ENCODE measurements around the gene GJE1. TPM values are rescaled to one million over a fixed set of nuclear protein-coding genes. Genes with fewer than 3 reads are reported as not detected.

GJE1 gene
- total and polyA plus RNA-seq, 10 of the 15 experiments (the other 5 are each of a cell fraction or from before 2014, with no cell fraction given): not detected

GRCh38 chr6:142118328-142118727 is 14.4 kb upstream of the GJE1 start (continued):
- TF ChIP-seq, protein P1, sequence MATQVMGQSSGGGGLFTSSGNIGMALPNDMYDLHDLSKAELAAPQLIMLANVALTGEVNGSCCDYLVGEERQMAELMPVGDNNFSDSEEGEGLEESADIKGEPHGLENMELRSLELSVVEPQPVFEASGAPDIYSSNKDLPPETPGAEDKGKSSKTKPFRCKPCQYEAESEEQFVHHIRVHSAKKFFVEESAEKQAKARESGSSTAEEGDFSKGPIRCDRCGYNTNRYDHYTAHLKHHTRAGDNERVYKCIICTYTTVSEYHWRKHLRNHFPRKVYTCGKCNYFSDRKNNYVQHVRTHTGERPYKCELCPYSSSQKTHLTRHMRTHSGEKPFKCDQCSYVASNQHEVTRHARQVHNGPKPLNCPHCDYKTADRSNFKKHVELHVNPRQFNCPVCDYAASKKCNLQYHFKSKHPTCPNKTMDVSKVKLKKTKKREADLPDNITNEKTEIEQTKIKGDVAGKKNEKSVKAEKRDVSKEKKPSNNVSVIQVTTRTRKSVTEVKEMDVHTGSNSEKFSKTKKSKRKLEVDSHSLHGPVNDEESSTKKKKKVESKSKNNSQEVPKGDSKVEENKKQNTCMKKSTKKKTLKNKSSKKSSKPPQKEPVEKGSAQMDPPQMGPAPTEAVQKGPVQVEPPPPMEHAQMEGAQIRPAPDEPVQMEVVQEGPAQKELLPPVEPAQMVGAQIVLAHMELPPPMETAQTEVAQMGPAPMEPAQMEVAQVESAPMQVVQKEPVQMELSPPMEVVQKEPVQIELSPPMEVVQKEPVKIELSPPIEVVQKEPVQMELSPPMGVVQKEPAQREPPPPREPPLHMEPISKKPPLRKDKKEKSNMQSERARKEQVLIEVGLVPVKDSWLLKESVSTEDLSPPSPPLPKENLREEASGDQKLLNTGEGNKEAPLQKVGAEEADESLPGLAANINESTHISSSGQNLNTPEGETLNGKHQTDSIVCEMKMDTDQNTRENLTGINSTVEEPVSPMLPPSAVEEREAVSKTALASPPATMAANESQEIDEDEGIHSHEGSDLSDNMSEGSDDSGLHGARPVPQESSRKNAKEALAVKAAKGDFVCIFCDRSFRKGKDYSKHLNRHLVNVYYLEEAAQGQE (IDR thresholded peaks at IDR 0.05; ENCODE audit: low read depth, low read length): no peak
- no peak for TF ChIP-seq YY1 (IDR thresholded peaks at IDR 0.05; ENCODE audit: low read depth, low read length)
- no peak for TF ChIP-seq ZSCAN29 (IDR thresholded peaks at IDR 0.05)
- no peak for TF ChIP-seq BRCA1 (IDR thresholded peaks at IDR 0.05; ENCODE audit: low read depth, low read length)
- no peak for TF ChIP-seq ZNF217 (IDR thresholded peaks at IDR 0.05)

GRCh38 chr6:142118925-142119324 is 13.8 kb upstream of the GJE1 start:
- SMC1A ChIA-PET (ENCODE audit: uncharacterized antibody, unreplicated experiment): interaction anchor here (1.3 kb wide), 1 partner anchor 129 kb away, joined by 3 read pairs; no protein-coding TSS in a partner anchor
- Histone ChIP-seq H3K27ac (ENCODE audit: control insufficient read depth, insufficient read depth) (no peak overlapping the region), H2AFZ (ENCODE audit: control insufficient read depth, low read depth, low read length) (no peak overlapping the region), H3K79me2 (ENCODE audit: control insufficient read depth, insufficient read depth, low read length) (no peaks in the 10 kb centered on the region), H3K36me3 (ENCODE audit: control insufficient read depth in 2 of 2, insufficient read depth in 2 of 2, low read length in 1 of 2) (no peaks in the 10 kb centered on the region), H3K27me3 (replicated peaks in 1 of 2; ENCODE audit: control insufficient read depth in 2 of 2, insufficient read depth in 2 of 2, low read length in 1 of 2) (no peaks in the 10 kb centered on the region), H4K20me1 (ENCODE audit: control insufficient read depth, insufficient read depth) (no peaks in the 10 kb centered on the region), H3K4me2 (ENCODE audit: control insufficient read depth, insufficient read depth) (no peak overlapping the region), H3K4me3 (no peak overlapping the region), H3K4me1 (ENCODE audit: control insufficient read depth, insufficient read depth, low read length) (no peaks in the 10 kb centered on the region), H3K9me3 (replicated peaks; ENCODE audit: control insufficient read depth, insufficient read depth, low read length) (no peaks in the 10 kb centered on the region), H3K9ac (ENCODE audit: control insufficient read depth, insufficient read depth, low read length) (no peak overlapping the region)
- POLR2A ChIA-PET: no interaction called here
- intact Hi-C loops (cut with micrococcal nuclease; ENCODE audit: unreplicated experiment) (no loop called here), in situ Hi-C loops (cut with MboI) (loop anchor here (5.0 to 10.0 kb wide), 2 partner anchors 132 to 444 kb away; no protein-coding TSS in a partner anchor)
- WGBS (ENCODE audit: insufficient coverage, insufficient replicate concordance, low lambda C conversion rate, missing lambda C conversion rate): 97% methylated on average over 2 of the region's 2 CpGs
- DNase-seq (ENCODE audit: low read depth, low spot score) (no peak), FAIRE-seq (no peak), ATAC-seq (no peak)
- BruUV-seq (replicated peaks): no TSS peak
- RAD21 ChIA-PET (ENCODE audit: unreplicated experiment): no interaction called here
- CTCF ChIA-PET: no interaction called here
- no peak for TF ChIP-seq POLR2AphosphoS2 (IDR thresholded peaks at IDR 0.05; ENCODE audit: low read depth, low read length)
